SU-DHL-6 (cell line): ENCODE results near the gene DLG2.

ENCODE experiments used
- CTCF ChIP-seq: fragments of 200-600 bp; sonication (generic); IDR thresholded peaks from one replicate; pipeline ENCODE4 v1.5.1; 2017; ENCODE audit warnings: antibody characterized with exemption, mild to moderate bottlenecking, low read length, moderate library complexity; ENCODE audit not compliant: insufficient read depth, poor library complexity, severe bottlenecking
- EZH2phosphoT487 ChIP-seq: fragments of 200-600 bp; sonication (generic), shearing (Covaris generic); conservative IDR thresholded peaks from 2 replicates; pipeline ENCODE4 v1.6.1; 2018; ENCODE audit warnings: mild to moderate bottlenecking, antibody characterized with exemption, low read length, moderate library complexity, mixed read lengths

DNA sequence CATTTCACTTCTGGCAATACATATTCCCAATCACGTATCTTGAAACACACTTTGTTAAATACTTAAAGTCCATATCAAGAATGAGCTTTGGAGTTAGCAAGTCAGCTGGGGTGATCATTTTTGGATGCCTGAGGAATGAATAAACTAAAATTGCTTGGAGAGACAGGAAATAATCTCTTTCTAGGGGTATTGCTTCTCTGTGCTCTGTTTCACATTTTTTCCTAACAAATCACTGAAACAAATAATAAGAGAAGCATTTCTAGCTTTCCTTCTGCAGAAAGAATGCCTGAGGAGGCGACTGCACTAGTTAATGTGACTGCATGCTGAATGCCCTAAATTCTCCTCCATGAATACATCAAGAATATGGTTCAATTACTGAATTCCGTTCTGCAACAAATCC, 1799.6 kb downstream of the DLG2 start:
- TF ChIP-seq CTCF (no peak), EZH2phosphoT487 (no peak)
